ENCODE results near the gene PCTP.
A peak's percentile ranks its signal among the peaks of the same experiment; 100 is the strongest.

The PCTP gene

GRCh38 chr17:55727920-55728319, 22.9 kb upstream of the PCTP start:
- no peaks in the 10 kb centered on the region for H3K27me3 ChIP-seq (ENCODE audit: control insufficient read depth in 2 of 2, insufficient read depth in 2 of 2, low read length in 2 of 2)
- peaks cover 0 to 3% of the 10 kb centered on the region in 2 donors for H3K4me1 ChIP-seq (ENCODE audit: control insufficient read depth in 2 of 2, insufficient read depth in 2 of 2, low read length in 2 of 2)
- H3K9ac ChIP-seq (ENCODE audit: low read depth in 1 of 2, low read length in 2 of 2), result no peak overlapping the region
- no peaks in the 10 kb centered on the region for H3K36me3 ChIP-seq (ENCODE audit: control insufficient read depth in 2 of 2, insufficient read depth in 2 of 2, low read length in 2 of 2)
- H3K27ac ChIP-seq (ENCODE audit: low read depth in 2 of 2, low read length in 2 of 2), result no peak overlapping the region
- H3K9me3 ChIP-seq (ENCODE audit: control insufficient read depth in 2 of 2, low read length in 2 of 2), result no peaks in the 10 kb centered on the region
- H3K4me3 ChIP-seq (ENCODE audit: low read length in 2 of 2), result no peak overlapping the region

- Histone ChIP-seq H3K4me1 (ENCODE audit: control insufficient read depth in 2 of 2, insufficient read depth in 2 of 2, low read length in 2 of 2) (peaks cover 0 to 3% of the 10 kb centered on the region in 2 donors), H3K27ac (ENCODE audit: low read depth in 2 of 2, low read length in 2 of 2) (no peak overlapping the region), H3K27me3 (ENCODE audit: control insufficient read depth in 2 of 2, insufficient read depth in 2 of 2, low read length in 2 of 2) (no peaks in the 10 kb centered on the region), H3K36me3 (ENCODE audit: control insufficient read depth in 2 of 2, insufficient read depth in 2 of 2, low read length in 2 of 2) (no peaks in the 10 kb centered on the region), H3K9ac (ENCODE audit: low read depth in 1 of 2, low read length in 2 of 2) (no peak overlapping the region), H3K4me3 (ENCODE audit: low read length in 2 of 2) (no peak overlapping the region), H3K9me3 (ENCODE audit: control insufficient read depth in 2 of 2, low read length in 2 of 2) (no peaks in the 10 kb centered on the region)
Observed at GRCh38 chr17:55728361-55728760, 22.5 kb upstream of the PCTP start.

GRCh38 chr17:55728833-55729232, 22.0 kb upstream of the PCTP start:
- Histone ChIP-seq H3K27ac (ENCODE audit: low read depth in 2 of 2, low read length in 2 of 2) (peak overlapping the region in 1 of 2 donors; percentile 6), H3K27me3 (ENCODE audit: control insufficient read depth in 2 of 2, insufficient read depth in 2 of 2, low read length in 2 of 2) (no peaks in the 10 kb centered on the region)

GRCh38 chr17:55729484-55729883, 21.4 kb upstream of the PCTP start:
- Histone ChIP-seq H3K4me1 (ENCODE audit: control insufficient read depth in 2 of 2, insufficient read depth in 2 of 2, low read length in 2 of 2) (peaks cover 0 to 3% of the 10 kb centered on the region in 2 donors), H3K27me3 (ENCODE audit: control insufficient read depth in 2 of 2, insufficient read depth in 2 of 2, low read length in 2 of 2) (no peaks in the 10 kb centered on the region), H3K27ac (ENCODE audit: low read depth in 2 of 2, low read length in 2 of 2) (no peak overlapping the region), H3K4me3 (ENCODE audit: low read length in 2 of 2) (no peak overlapping the region), H3K9ac (ENCODE audit: low read depth in 1 of 2, low read length in 2 of 2) (no peak overlapping the region), H3K36me3 (ENCODE audit: control insufficient read depth in 2 of 2, insufficient read depth in 2 of 2, low read length in 2 of 2) (no peaks in the 10 kb centered on the region), H3K9me3 (ENCODE audit: control insufficient read depth in 2 of 2, low read length in 2 of 2) (no peaks in the 10 kb centered on the region)

More at GRCh38 chr17:55728833-55729232, 22.0 kb upstream of the PCTP start:
- H3K36me3 ChIP-seq (ENCODE audit: control insufficient read depth in 2 of 2, insufficient read depth in 2 of 2, low read length in 2 of 2), result no peaks in the 10 kb centered on the region
- no peaks in the 10 kb centered on the region for H3K9me3 ChIP-seq (ENCODE audit: control insufficient read depth in 2 of 2, low read length in 2 of 2)
- H3K4me1 ChIP-seq (ENCODE audit: control insufficient read depth in 2 of 2, insufficient read depth in 2 of 2, low read length in 2 of 2), result peaks cover 0 to 3% of the 10 kb centered on the region in 2 donors
- H3K4me3 ChIP-seq (ENCODE audit: low read length in 2 of 2), result no peak overlapping the region
- H3K9ac ChIP-seq (ENCODE audit: low read depth in 1 of 2, low read length in 2 of 2), result no peak overlapping the region

GRCh38 chr17:55730380-55730779, 20.5 kb upstream of the PCTP start:
- Histone ChIP-seq H3K27ac (ENCODE audit: low read depth in 2 of 2, low read length in 2 of 2) (no peak overlapping the region), H3K4me1 (ENCODE audit: control insufficient read depth in 2 of 2, insufficient read depth in 2 of 2, low read length in 2 of 2) (peaks cover 0 to 3% of the 10 kb centered on the region in 2 donors)

GRCh38 chr17:55730808-55731207, 20.0 kb upstream of the PCTP start:
- H3K27me3 ChIP-seq (ENCODE audit: control insufficient read depth in 2 of 2, insufficient read depth in 2 of 2, low read length in 2 of 2), result no peaks in the 10 kb centered on the region
- H3K4me1 ChIP-seq (ENCODE audit: control insufficient read depth in 2 of 2, insufficient read depth in 2 of 2, low read length in 2 of 2), result peaks cover 0 to 3% of the 10 kb centered on the region in 2 donors
- H3K36me3 ChIP-seq (ENCODE audit: control insufficient read depth in 2 of 2, insufficient read depth in 2 of 2, low read length in 2 of 2), result no peaks in the 10 kb centered on the region
- no peak overlapping the region for H3K27ac ChIP-seq (ENCODE audit: low read depth in 2 of 2, low read length in 2 of 2)
- no peak overlapping the region for H3K4me3 ChIP-seq (ENCODE audit: low read length in 2 of 2)
- no peaks in the 10 kb centered on the region for H3K9me3 ChIP-seq (ENCODE audit: control insufficient read depth in 2 of 2, low read length in 2 of 2)
- no peak overlapping the region for H3K9ac ChIP-seq (ENCODE audit: low read depth in 1 of 2, low read length in 2 of 2)

More at GRCh38 chr17:55730380-55730779, 20.5 kb upstream of the PCTP start:
- H3K4me3 ChIP-seq (ENCODE audit: low read length in 2 of 2), result no peak overlapping the region
- no peak overlapping the region for H3K9ac ChIP-seq (ENCODE audit: low read depth in 1 of 2, low read length in 2 of 2)
- H3K9me3 ChIP-seq (ENCODE audit: control insufficient read depth in 2 of 2, low read length in 2 of 2), result no peaks in the 10 kb centered on the region
- no peaks in the 10 kb centered on the region for H3K36me3 ChIP-seq (ENCODE audit: control insufficient read depth in 2 of 2, insufficient read depth in 2 of 2, low read length in 2 of 2)
- H3K27me3 ChIP-seq (ENCODE audit: control insufficient read depth in 2 of 2, insufficient read depth in 2 of 2, low read length in 2 of 2), result no peaks in the 10 kb centered on the region

GRCh38 chr17:55731586-55732250, 19.1 kb upstream of the PCTP start:
- Histone ChIP-seq H3K27ac (ENCODE audit: low read depth in 2 of 2, low read length in 2 of 2) (peak overlapping the region; percentile 19 to 26), H3K9me3 (ENCODE audit: control insufficient read depth in 2 of 2, low read length in 2 of 2) (no peaks in the 10 kb centered on the region), H3K4me3 (ENCODE audit: low read length in 2 of 2) (peak overlapping the region in 1 of 2 donors; percentile 47), H3K27me3 (ENCODE audit: control insufficient read depth in 2 of 2, insufficient read depth in 2 of 2, low read length in 2 of 2) (no peaks in the 10 kb centered on the region), H3K36me3 (ENCODE audit: control insufficient read depth in 2 of 2, insufficient read depth in 2 of 2, low read length in 2 of 2) (no peaks in the 10 kb centered on the region), H3K4me1 (ENCODE audit: control insufficient read depth in 2 of 2, insufficient read depth in 2 of 2, low read length in 2 of 2) (peaks cover 0 to 3% of the 10 kb centered on the region in 2 donors), H3K9ac (ENCODE audit: low read depth in 1 of 2, low read length in 2 of 2) (peak overlapping the region in 1 of 2 donors; percentile 30)

GRCh38 chr17:55734128-55734781, 16.6 kb upstream of the PCTP start:
- Histone ChIP-seq H3K36me3 (ENCODE audit: control insufficient read depth in 2 of 2, insufficient read depth in 2 of 2, low read length in 2 of 2) (no peaks in the 10 kb centered on the region), H3K27me3 (ENCODE audit: control insufficient read depth in 2 of 2, insufficient read depth in 2 of 2, low read length in 2 of 2) (no peaks in the 10 kb centered on the region), H3K9ac (ENCODE audit: low read depth in 1 of 2, low read length in 2 of 2) (no peak overlapping the region)

GRCh38 chr17:55735731-55736405, 15.0 kb upstream of the PCTP start:
- no peak overlapping the region for H3K9ac ChIP-seq (ENCODE audit: low read depth in 1 of 2, low read length in 2 of 2)
- H3K4me3 ChIP-seq (ENCODE audit: low read length in 2 of 2), result no peak overlapping the region
- no peaks in the 10 kb centered on the region for H3K9me3 ChIP-seq (ENCODE audit: control insufficient read depth in 2 of 2, low read length in 2 of 2)
- H3K27me3 ChIP-seq (ENCODE audit: control insufficient read depth in 2 of 2, insufficient read depth in 2 of 2, low read length in 2 of 2), result no peaks in the 10 kb centered on the region
- peaks cover 0 to 3% of the 10 kb centered on the region in 2 donors for H3K4me1 ChIP-seq (ENCODE audit: control insufficient read depth in 2 of 2, insufficient read depth in 2 of 2, low read length in 2 of 2)
- H3K36me3 ChIP-seq (ENCODE audit: control insufficient read depth in 2 of 2, insufficient read depth in 2 of 2, low read length in 2 of 2), result no peaks in the 10 kb centered on the region
- no peak overlapping the region for H3K27ac ChIP-seq (ENCODE audit: low read depth in 2 of 2, low read length in 2 of 2)

More at GRCh38 chr17:55734128-55734781, 16.6 kb upstream of the PCTP start:
- peaks cover 0 to 3% of the 10 kb centered on the region in 2 donors for H3K4me1 ChIP-seq (ENCODE audit: control insufficient read depth in 2 of 2, insufficient read depth in 2 of 2, low read length in 2 of 2)
- H3K27ac ChIP-seq (ENCODE audit: low read depth in 2 of 2, low read length in 2 of 2), result no peak overlapping the region
- no peaks in the 10 kb centered on the region for H3K9me3 ChIP-seq (ENCODE audit: control insufficient read depth in 2 of 2, low read length in 2 of 2)
- H3K4me3 ChIP-seq (ENCODE audit: low read length in 2 of 2), result no peak overlapping the region

- no peak overlapping the region for H3K4me3 ChIP-seq (ENCODE audit: low read length in 2 of 2)
- no peak overlapping the region for H3K9ac ChIP-seq (ENCODE audit: low read depth in 1 of 2, low read length in 2 of 2)
- H3K27ac ChIP-seq (ENCODE audit: low read depth in 2 of 2, low read length in 2 of 2), result no peak overlapping the region
- no peaks in the 10 kb centered on the region for H3K36me3 ChIP-seq (ENCODE audit: control insufficient read depth in 2 of 2, insufficient read depth in 2 of 2, low read length in 2 of 2)
- no peaks in the 10 kb centered on the region for H3K9me3 ChIP-seq (ENCODE audit: control insufficient read depth in 2 of 2, low read length in 2 of 2)
- H3K4me1 ChIP-seq (ENCODE audit: control insufficient read depth in 2 of 2, insufficient read depth in 2 of 2, low read length in 2 of 2), result no peaks in the 10 kb centered on the region
- no peaks in the 10 kb centered on the region for H3K27me3 ChIP-seq (ENCODE audit: control insufficient read depth in 2 of 2, insufficient read depth in 2 of 2, low read length in 2 of 2)
Observed at GRCh38 chr17:55737976-55738501, 12.8 kb upstream of the PCTP start.

Measured in mucosa of rectum (tissue), 2 donors.